Measurements from ENCODE around the gene CKM. TPM values are rescaled to one million over a fixed set of nuclear protein-coding genes. Genes with fewer than 3 reads are reported as not detected.

CKM gene
- polyA plus RNA-seq, 1 experiment, result not detected

GRCh38 chr19:45293682-45294081 is 29.0 kb downstream of the CKM start:
- Histone ChIP-seq H3K4me3 (ENCODE audit: low read depth, low read length) (no peak overlapping the region), H3K27me3 (ENCODE audit: control insufficient read depth, insufficient read depth, low read length) (no peaks in the 10 kb centered on the region), H3K36me3 (ENCODE audit: control insufficient read depth, insufficient read depth, low read length) (peaks cover 25% of the 10 kb centered on the region)
- no peak for DNase-seq (ENCODE audit: low read depth)
- ChIA-PET POLR2A (no interaction called here), CTCF (no interaction called here)
- TF ChIP-seq CTCF (IDR thresholded peaks at IDR 0.05; ENCODE audit: insufficient read depth, low read depth, low read length), result no peak

GRCh38 chr19:45291834-45292233 is 30.8 kb downstream of the CKM start:
- TF ChIP-seq CTCF (IDR thresholded peaks at IDR 0.05; ENCODE audit: insufficient read depth, low read depth, low read length), result no peak
- no peak for DNase-seq (ENCODE audit: low read depth)
- Histone ChIP-seq H3K27me3 (ENCODE audit: control insufficient read depth, insufficient read depth, low read length) (no peaks in the 10 kb centered on the region), H3K4me3 (ENCODE audit: low read depth, low read length) (no peak overlapping the region), H3K36me3 (ENCODE audit: control insufficient read depth, insufficient read depth, low read length) (peaks cover 27% of the 10 kb centered on the region)
- CTCF ChIA-PET, result interaction anchor here (1.6 kb wide), 1 partner anchor 47 kb away, joined by 6 read pairs; no protein-coding TSS in a partner anchor
- POLR2A ChIA-PET, result no interaction called here

- CTCF ChIA-PET, result interaction anchor here (0.6 kb wide), 1 partner anchor 1590 kb away, joined by 3 read pairs; no protein-coding TSS in a partner anchor
- POLR2A ChIA-PET, result no interaction called here
- no peak for DNase-seq (ENCODE audit: low read depth)
- no peak for TF ChIP-seq CTCF (IDR thresholded peaks at IDR 0.05; ENCODE audit: insufficient read depth, low read depth, low read length)
- Histone ChIP-seq H3K36me3 (ENCODE audit: control insufficient read depth, insufficient read depth, low read length) (peaks cover 24% of the 10 kb centered on the region), H3K4me3 (ENCODE audit: low read depth, low read length) (no peak overlapping the region), H3K27me3 (ENCODE audit: control insufficient read depth, insufficient read depth, low read length) (no peaks in the 10 kb centered on the region)
These were observed 32.2 kb downstream of the CKM start for GRCh38 chr19:45290381-45290931.

- DNase-seq (ENCODE audit: low read depth), result no peak
- CTCF ChIA-PET, result no interaction called here
These were observed 39.1 kb downstream of the CKM start for GRCh38 chr19:45283443-45284033.

GRCh38 chr19:45280471-45280961 is 42.2 kb downstream of the CKM start:
- ChIA-PET POLR2A (no interaction called here), CTCF (no interaction called here)
- DNase-seq (ENCODE audit: low read depth), result no peak
- no peaks in the 10 kb centered on the region for H3K27me3 ChIP-seq (ENCODE audit: control insufficient read depth, insufficient read depth, low read length)
- peaks cover 18% of the 10 kb centered on the region for H3K36me3 ChIP-seq (ENCODE audit: control insufficient read depth, insufficient read depth, low read length)
- no peak overlapping the region for H3K4me3 ChIP-seq (ENCODE audit: low read depth, low read length)
- no peak for TF ChIP-seq CTCF (IDR thresholded peaks at IDR 0.05; ENCODE audit: insufficient read depth, low read depth, low read length)

More at GRCh38 chr19:45283443-45284033, 39.1 kb downstream of the CKM start:
- no peak overlapping the region for H3K4me3 ChIP-seq (ENCODE audit: low read depth, low read length)
- peaks cover 15% of the 10 kb centered on the region; the same call in 1 of the 2 replicates for H3K36me3 ChIP-seq (ENCODE audit: control insufficient read depth, insufficient read depth, low read length)
- no peaks in the 10 kb centered on the region for H3K27me3 ChIP-seq (ENCODE audit: control insufficient read depth, insufficient read depth, low read length)
- POLR2A ChIA-PET, result no interaction called here
- no peak for TF ChIP-seq CTCF (IDR thresholded peaks at IDR 0.05; ENCODE audit: insufficient read depth, low read depth, low read length)

All from BJ (cell line).